Osteoblast (primary cell): ENCODE data around the gene AKR1E2. TPM values are rescaled to one million over a fixed set of nuclear protein-coding genes. Genes with fewer than 3 reads are reported as not detected.

ENCODE experiments used
- DNase-seq: peaks from one replicate; pipeline ENCODE4 v3.0.0; 2011; ENCODE audit warnings: low spot score, mixed read lengths; ENCODE audit not compliant: insufficient read length; ENCODE audit errors: missing footprints
- H2AFZ ChIP-seq: 2 replicates; pipeline ENCODE4 v1.6.0; 2011; ENCODE audit warnings: mild to moderate bottlenecking, low read length
- H3K27ac ChIP-seq: 2 replicates; pipeline ENCODE4 v1.5.1; 2011; ENCODE audit warnings: mild to moderate bottlenecking, low read depth, low read length, moderate library complexity
- H3K27me3 ChIP-seq: 2 replicates; pipeline ENCODE4 v1.6.0; 2012; ENCODE audit warnings: mild to moderate bottlenecking, control low read depth, inconsistent platforms, low read length, moderate library complexity; ENCODE audit not compliant: insufficient read depth
- H3K36me3 ChIP-seq: 2 replicates; pipeline ENCODE4 v1.5.1; 2011; ENCODE audit warnings: mild to moderate bottlenecking, low read length, control low read depth, moderate library complexity; ENCODE audit not compliant: insufficient read depth
- H3K4me1 ChIP-seq: 2 replicates; pipeline ENCODE4 v1.5.1; 2011; ENCODE audit warnings: mild to moderate bottlenecking, low read length, control low read depth, moderate library complexity; ENCODE audit not compliant: insufficient read depth
- H3K4me2 ChIP-seq: 2 replicates; pipeline ENCODE4 v1.6.0; 2011; ENCODE audit warnings: mild to moderate bottlenecking, low read length; ENCODE audit not compliant: insufficient read depth
- H3K4me3 ChIP-seq: fragments of 200-600 bp; sonication (generic); 3 replicates; pipeline ENCODE4 v1.5.1; 2012; ENCODE audit warnings: mild to moderate bottlenecking, low read length, inconsistent platforms; ENCODE audit not compliant: insufficient read depth
- H3K79me2 ChIP-seq: 2 replicates; pipeline ENCODE4 v1.6.0; 2012; ENCODE audit warnings: mild to moderate bottlenecking, low read length, control low read depth, inconsistent platforms; ENCODE audit not compliant: insufficient read depth
- H3K9me3 ChIP-seq: 2 replicates; pipeline ENCODE4 v1.5.1; 2011; ENCODE audit warnings: low read depth, low read length, control low read depth
- H4K20me1 ChIP-seq: 2 replicates; pipeline ENCODE4 v1.6.0; 2012; ENCODE audit warnings: mild to moderate bottlenecking, low read length, control low read depth; ENCODE audit not compliant: insufficient read depth
- total RNA-seq: library from RNA; depleted of rRNA; stranded (reverse); fragments of >200 nt; gene quantifications from 2 replicates; pipeline ENCODE4 v1.2.3, GENCODE V29; 2012
- TF ChIP-seq, protein P1 (sequence below): IDR thresholded peaks from 2 replicates; pipeline ENCODE4 v1.5.1; 2011; ENCODE audit warnings: mild to moderate bottlenecking, low read depth, low read length, moderate library complexity; ENCODE audit errors: extremely low read depth

AKR1E2 gene
- total RNA-seq, 1 donor, result 17.7 TPM

DNA sequence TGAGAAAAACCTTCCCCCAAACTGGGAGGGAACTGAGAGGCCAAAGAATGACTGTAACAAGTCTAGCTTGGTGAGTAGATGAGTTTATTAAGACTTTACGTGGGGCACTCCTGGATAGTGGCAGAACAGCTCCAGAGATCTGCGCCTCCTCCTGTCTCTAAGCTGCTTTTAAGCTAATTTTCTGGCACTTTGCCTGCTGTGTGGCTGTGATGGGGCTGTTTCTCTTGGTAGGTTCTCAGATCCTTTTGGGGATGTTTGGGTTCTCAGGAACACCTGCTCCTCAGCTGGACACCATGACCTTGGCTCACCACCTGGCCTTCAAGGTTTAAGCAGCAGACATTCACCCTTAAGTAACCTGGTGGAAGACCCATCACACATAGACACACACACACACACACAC is 68.3 kb downstream of the AKR1E2 start:
- H3K9me3 ChIP-seq, result no peaks in the 10 kb centered on the region
- H3K4me3 ChIP-seq, result no peak overlapping the region
- TF ChIP-seq, protein P1, sequence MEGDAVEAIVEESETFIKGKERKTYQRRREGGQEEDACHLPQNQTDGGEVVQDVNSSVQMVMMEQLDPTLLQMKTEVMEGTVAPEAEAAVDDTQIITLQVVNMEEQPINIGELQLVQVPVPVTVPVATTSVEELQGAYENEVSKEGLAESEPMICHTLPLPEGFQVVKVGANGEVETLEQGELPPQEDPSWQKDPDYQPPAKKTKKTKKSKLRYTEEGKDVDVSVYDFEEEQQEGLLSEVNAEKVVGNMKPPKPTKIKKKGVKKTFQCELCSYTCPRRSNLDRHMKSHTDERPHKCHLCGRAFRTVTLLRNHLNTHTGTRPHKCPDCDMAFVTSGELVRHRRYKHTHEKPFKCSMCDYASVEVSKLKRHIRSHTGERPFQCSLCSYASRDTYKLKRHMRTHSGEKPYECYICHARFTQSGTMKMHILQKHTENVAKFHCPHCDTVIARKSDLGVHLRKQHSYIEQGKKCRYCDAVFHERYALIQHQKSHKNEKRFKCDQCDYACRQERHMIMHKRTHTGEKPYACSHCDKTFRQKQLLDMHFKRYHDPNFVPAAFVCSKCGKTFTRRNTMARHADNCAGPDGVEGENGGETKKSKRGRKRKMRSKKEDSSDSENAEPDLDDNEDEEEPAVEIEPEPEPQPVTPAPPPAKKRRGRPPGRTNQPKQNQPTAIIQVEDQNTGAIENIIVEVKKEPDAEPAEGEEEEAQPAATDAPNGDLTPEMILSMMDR, result no peak
- H4K20me1 ChIP-seq, result no peaks in the 10 kb centered on the region
- no peak overlapping the region for H3K27ac ChIP-seq
- no peaks in the 10 kb centered on the region for H3K27me3 ChIP-seq
- no peaks in the 10 kb centered on the region for H3K36me3 ChIP-seq
- H3K4me1 ChIP-seq, result no peaks in the 10 kb centered on the region
- H3K79me2 ChIP-seq, result no peaks in the 10 kb centered on the region
- H3K4me2 ChIP-seq, result no peak overlapping the region
- no peak for DNase-seq
- H2AFZ ChIP-seq, result no peak overlapping the region

Other genes with a start within 250 kb of the AKR1E2 start
- 108 and 140 TPM in 2 replicates for gene AKR1C1, start 137.2 kb downstream of the AKR1E2 start, total RNA-seq
- 38.6 and 46.0 TPM in 2 replicates for gene AKR1C2, start 177.7 kb downstream of the AKR1E2 start, total RNA-seq